Raji (cell line): ENCODE results near the gene FLAD1.

Source experiments
- POLR2A ChIP-seq: IDR thresholded peaks from 2 replicates; pipeline ENCODE4 v1.6.1; 2011; ENCODE audit warnings: low read depth, low read length, control low read depth; ENCODE audit not compliant: insufficient read depth

FLAD1 gene

DNA sequence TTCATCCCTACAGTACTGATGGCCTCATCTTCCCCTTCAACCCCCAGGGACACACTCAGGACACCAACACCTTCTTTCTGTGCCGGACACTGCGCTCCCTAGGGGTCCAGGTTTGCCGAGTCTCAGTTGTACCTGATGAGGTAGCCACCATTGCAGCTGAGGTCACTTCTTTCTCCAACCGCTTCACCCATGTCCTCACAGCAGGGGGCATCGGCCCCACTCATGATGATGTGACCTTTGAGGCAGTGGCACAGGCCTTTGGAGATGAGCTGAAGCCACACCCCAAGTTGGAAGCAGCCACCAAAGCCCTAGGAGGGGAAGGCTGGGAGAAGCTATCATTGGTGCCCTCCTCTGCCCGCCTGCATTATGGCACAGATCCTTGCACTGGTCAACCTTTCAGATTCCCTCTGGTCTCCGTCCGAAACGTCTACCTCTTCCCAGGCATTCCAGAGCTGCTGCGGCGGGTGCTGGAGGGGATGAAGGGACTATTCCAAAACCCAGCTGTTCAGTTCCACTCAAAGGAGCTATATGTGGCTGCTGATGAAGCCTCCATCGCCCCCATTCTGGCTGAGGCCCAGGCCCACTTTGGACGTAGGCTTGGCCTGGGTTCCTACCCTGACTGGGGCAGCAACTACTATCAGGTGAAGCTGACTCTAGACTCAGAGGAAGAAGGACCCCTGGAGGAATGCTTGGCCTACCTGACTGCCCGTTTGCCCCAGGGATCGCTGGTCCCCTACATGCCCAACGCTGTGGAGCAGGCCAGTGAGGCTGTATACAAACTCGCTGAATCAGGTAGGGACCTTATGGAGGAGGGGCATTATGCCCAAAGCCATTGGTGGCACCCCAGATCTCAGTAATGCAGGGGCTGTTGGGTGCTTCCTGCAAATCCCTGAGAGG is 5.2 kb downstream of the FLAD1 start:
- TF ChIP-seq POLR2A: no peak

- no peak for TF ChIP-seq POLR2A
Observed at GRCh38 chr1:154989195-154989860, 6.2 kb downstream of the FLAD1 start.

GRCh38 chr1:154990276-154990675 is 7.1 kb downstream of the FLAD1 start:
- no peak for TF ChIP-seq POLR2A

- no peak for TF ChIP-seq POLR2A
Observed at GRCh38 chr1:154992721-154993571, 9.8 kb downstream of the FLAD1 start.

DNA sequence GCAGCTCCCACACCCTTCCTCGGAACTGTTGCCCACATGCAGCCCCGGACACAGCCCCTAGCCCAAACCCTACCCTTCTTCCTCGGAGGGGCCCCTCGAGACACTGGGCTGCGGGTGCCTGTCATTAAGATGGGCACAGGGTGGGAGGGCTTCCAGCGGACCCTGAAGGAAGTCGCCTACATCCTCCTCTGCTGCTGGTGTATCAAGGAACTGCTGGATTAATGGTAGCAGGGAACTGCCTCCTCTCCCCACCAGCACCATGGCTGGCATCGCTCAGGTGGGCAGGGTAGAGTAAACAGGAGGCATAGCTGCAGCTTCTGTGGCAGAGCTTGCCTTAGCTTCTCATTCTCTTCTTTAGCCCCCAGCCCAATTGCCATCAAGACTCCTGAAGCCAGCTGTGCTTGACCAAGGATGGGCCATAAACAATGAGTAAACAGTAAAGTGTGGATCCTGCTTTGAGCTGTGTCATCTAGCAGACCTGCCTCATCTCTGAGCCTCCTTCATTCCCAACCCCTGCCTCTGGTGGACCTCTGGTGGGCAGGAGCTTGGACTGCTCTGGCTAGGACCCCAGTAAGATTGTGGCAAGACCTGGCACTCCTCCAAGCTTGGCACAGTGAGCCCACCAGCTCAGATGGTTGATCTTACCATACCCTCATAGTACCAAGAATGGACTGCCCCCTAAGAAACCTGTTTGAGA is 10.6 kb downstream of the FLAD1 start, which contains the start of gene LENEP:
TSS of gene LENEP (plus strand) at position 15 of the 697 bp plus-strand sequence. CDS start at position 37, 22 bp downstream.
- 0 out of 2 replicates have a peak, but pooled peaks have one; percentile 20 for TF ChIP-seq POLR2A

DNA sequence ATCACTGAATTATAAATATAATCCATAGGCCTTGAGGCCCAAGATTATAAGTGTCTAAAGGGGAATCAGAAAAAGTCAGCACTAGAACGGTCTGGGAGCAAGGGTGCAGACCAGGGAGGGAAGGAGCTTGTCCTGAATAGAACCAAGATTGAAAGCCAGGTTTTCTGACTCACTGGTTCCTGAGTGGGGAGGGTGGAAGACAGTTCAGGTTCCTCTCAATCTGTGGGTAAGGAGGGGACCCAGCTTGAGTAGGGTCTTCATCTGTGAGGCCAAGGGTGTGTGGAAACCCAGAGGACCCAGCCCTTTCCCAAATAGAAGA is 11.1 kb downstream of the FLAD1 start:
- no peak for TF ChIP-seq POLR2A

- no peak for TF ChIP-seq POLR2A
Observed at GRCh38 chr1:154994591-154994990, 11.4 kb downstream of the FLAD1 start.

DNA sequence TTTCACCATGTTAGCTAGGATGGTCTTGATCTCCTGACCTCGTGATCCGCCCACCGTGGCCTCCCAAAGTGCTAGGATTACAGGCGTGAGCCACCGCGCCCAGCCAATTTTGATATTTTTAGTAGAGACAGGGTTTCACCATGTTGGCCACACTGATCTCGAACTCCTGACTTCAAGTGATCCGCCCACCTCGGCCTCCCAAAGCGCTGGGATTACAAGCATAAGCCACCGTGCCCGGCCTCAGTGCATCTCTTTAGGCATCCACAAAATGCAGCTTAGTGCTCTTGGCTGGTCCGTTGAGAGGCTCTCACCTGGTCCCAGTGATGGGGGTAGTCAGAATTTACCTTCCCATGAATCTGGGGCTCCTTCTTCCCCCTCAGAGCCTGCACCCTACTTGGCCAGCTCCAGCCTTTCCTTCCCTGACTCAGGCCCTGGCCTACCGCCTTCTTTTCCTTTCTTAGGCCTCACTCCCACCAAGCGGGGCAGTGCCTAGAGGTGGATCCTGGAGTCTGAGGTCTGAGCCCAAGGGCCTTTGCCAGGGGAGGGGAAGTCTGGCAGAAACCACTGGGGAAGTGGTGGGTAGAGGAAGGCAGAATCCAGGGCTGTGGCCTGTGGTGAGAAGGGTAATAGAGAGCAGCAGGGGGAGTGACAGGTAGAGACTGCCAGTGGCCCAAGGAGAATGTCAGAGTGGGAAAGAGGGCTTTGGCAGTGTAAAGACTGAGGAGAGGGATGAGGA is 14.0 kb downstream of the FLAD1 start:
- no peak for TF ChIP-seq POLR2A

DNA sequence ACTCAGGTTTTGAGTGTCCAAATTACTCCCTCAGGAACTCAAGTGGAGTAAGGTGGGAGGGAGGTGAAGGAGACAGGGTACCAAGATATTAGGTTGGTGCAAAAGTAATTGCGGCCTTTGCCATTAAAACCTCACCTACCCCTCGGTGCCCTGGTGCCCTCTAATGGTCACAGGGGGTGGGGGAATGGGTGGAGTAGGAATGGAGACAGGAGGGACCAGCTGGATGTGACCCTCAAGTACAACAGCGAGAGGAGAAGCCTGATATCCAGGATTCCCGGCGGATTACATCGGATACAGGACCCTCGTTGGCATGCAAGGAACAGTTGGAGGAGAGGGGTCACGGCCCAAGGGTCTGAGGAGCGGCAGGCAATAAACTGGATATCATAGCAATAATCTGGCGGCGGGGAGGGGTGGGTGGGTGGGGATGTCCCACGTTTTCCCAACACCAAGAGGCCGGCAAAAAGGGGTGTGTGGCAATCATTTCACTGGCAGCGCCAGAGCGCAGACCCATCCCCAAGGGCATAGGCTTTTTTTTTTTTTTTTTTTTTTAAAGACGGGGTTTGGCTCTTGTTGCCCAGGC is 15.1 kb downstream of the FLAD1 start:
- no peak for TF ChIP-seq POLR2A

- peak; percentile 65 for TF ChIP-seq POLR2A
Observed at GRCh38 chr1:154998818-154999570, 15.8 kb downstream of the FLAD1 start.

GRCh38 chr1:154999571-155000410 is 16.6 kb downstream of the FLAD1 start:
- TF ChIP-seq POLR2A: no peak

GRCh38 chr1:155000411-155000725 is 17.2 kb downstream of the FLAD1 start:
- no peak; the same call in 1 of the 2 replicates for TF ChIP-seq POLR2A

GRCh38 chr1:155000726-155001424 is 17.7 kb downstream of the FLAD1 start:
- TF ChIP-seq POLR2A: peak; percentile 56
